ENCODE data around the gene ATPAF1. TPM values are rescaled to one million over a fixed set of nuclear protein-coding genes. Genes with fewer than 3 reads are reported as not detected.
A peak's percentile ranks its signal among the peaks of the same experiment; 100 is the strongest.

Gene ATPAF1
- total and polyA plus RNA-seq, 9 of the 15 experiments (the other 6 are each of a cell fraction or from before 2014, with no cell fraction given) = 6.3 to 56.2 (median 27.4) TPM

DNA sequence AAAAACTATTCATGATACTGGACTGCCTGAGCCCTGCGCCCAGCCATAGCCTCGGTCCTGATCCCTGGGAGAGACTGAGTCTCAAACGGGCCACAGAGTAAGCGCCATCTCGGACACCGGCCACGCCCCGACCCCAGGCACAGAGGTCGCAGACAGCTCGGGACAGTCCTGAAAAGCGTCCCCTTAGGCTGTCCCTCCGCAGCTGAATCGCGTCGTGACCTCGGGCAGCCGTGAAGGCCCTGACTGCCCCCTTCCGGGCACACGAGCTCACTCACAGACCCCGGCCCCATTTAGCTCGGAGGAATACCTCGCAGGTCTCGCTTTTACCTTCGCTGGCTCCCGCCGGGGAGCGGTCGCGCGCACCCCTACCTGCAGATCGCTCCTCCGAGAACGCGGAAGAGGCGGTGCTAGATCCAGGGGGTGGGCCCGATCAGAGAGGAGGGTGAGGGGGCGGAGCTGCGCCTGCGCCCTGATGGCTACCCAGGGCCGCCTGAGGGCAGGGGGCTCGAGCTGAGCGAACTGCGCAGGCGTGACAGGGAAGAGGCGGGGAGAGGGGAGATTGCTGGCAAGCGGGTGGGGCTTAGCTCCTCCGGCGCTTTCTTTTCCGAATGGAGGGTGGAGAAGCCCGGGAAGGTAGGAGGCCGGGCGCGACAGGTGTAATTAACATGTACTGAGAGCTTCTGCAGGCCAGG lies 64.2 kb downstream of the ATPAF1 start, which contains the start of gene MKNK1 (continued):
- peak; percentile 93 for TF ChIP-seq ELF4 (CRISPR knock-in tag; IDR thresholded peaks at IDR 0.05)
- TF ChIP-seq, protein P1, sequence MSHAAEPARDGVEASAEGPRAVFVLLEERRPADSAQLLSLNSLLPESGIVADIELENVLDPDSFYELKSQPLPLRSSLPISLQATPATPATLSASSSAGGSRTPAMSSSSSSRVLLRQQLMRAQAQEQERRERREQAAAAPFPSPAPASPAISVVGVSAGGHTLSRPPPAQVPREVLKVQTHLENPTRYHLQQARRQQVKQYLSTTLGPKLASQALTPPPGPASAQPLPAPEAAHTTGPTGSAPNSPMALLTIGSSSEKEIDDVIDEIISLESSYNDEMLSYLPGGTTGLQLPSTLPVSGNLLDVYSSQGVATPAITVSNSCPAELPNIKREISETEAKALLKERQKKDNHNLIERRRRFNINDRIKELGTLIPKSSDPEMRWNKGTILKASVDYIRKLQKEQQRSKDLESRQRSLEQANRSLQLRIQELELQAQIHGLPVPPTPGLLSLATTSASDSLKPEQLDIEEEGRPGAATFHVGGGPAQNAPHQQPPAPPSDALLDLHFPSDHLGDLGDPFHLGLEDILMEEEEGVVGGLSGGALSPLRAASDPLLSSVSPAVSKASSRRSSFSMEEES (CRISPR knock-in tag; IDR thresholded peaks at IDR 0.05) = no peak
- TF ChIP-seq, protein P2, sequence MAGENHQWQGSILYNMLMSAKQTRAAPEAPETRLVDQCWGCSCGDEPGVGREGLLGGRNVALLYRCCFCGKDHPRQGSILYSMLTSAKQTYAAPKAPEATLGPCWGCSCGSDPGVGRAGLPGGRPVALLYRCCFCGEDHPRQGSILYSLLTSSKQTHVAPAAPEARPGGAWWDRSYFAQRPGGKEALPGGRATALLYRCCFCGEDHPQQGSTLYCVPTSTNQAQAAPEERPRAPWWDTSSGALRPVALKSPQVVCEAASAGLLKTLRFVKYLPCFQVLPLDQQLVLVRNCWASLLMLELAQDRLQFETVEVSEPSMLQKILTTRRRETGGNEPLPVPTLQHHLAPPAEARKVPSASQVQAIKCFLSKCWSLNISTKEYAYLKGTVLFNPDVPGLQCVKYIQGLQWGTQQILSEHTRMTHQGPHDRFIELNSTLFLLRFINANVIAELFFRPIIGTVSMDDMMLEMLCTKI (IDR thresholded peaks at IDR 0.05; ENCODE audit: partially characterized antibody) = no peak
- TF ChIP-seq ZNF444 (CRISPR knock-in tag; IDR thresholded peaks at IDR 0.05) = no peak
- TF ChIP-seq ZNF699 (CRISPR knock-in tag; IDR thresholded peaks at IDR 0.05; ENCODE audit: insufficient replicate concordance) = no peak
- peak; percentile 68; the same call in 1 of the 2 replicates for TF ChIP-seq TFAP4 (CRISPR knock-in tag; IDR thresholded peaks at IDR 0.05; ENCODE audit: borderline replicate concordance)
- TF ChIP-seq ZKSCAN3 (CRISPR knock-in tag; IDR thresholded peaks at IDR 0.05) = no peak
- no peak for TF ChIP-seq SNRNP70 (optimal IDR thresholded peaks at IDR 0.05; ENCODE audit: low read depth, low read length)
- no peak for TF ChIP-seq MYBL2 (IDR thresholded peaks at IDR 0.05; ENCODE audit: low read depth)
- no peak for TF ChIP-seq MYBL2 (CRISPR knock-in tag; IDR thresholded peaks at IDR 0.05; ENCODE audit: borderline replicate concordance)
- TF ChIP-seq ZNF561 (CRISPR knock-in tag; conservative IDR thresholded peaks at IDR 0.05) = no peak
- 0 out of 2 replicates have a peak, but pooled peaks have one; percentile 79 for TF ChIP-seq POLR2AphosphoS2 (IDR thresholded peaks at IDR 0.05; ENCODE audit: low read length)
- TF ChIP-seq SPI1 (IDR thresholded peaks at IDR 0.05; ENCODE audit: borderline replicate concordance, low read depth, low read length) = peak; percentile 50; the same call in 1 of the 2 replicates
- no peak for TF ChIP-seq RNF2 (IDR thresholded peaks at IDR 0.05)
- TF ChIP-seq LEF1 (IDR thresholded peaks at IDR 0.05) = no peak
- no peak for TF ChIP-seq KAT8 (IDR thresholded peaks at IDR 0.05; ENCODE audit: low read depth)
- TF ChIP-seq HNRNPUL1 (IDR thresholded peaks at IDR 0.05; ENCODE audit: low read length) = no peak
- no peak for TF ChIP-seq KDM1A (IDR thresholded peaks at IDR 0.05)
- TF ChIP-seq, protein P3, sequence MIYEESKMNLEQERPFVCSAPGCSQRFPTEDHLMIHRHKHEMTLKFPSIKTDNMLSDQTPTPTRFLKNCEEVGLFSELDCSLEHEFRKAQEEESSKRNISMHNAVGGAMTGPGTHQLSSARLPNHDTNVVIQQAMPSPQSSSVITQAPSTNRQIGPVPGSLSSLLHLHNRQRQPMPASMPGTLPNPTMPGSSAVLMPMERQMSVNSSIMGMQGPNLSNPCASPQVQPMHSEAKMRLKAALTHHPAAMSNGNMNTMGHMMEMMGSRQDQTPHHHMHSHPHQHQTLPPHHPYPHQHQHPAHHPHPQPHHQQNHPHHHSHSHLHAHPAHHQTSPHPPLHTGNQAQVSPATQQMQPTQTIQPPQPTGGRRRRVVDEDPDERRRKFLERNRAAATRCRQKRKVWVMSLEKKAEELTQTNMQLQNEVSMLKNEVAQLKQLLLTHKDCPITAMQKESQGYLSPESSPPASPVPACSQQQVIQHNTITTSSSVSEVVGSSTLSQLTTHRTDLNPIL (CRISPR knock-in tag; IDR thresholded peaks at IDR 0.05) = no peak
- TF ChIP-seq TFAM (CRISPR knock-in tag; conservative IDR thresholded peaks at IDR 0.05) = no peak
- TF ChIP-seq ZNF41 (CRISPR knock-in tag; conservative IDR thresholded peaks at IDR 0.05) = 0 out of 2 replicates have a peak, but pooled peaks have one; percentile 45
- TF ChIP-seq RBBP5 (IDR thresholded peaks at IDR 0.05; ENCODE audit: borderline replicate concordance, insufficient read depth, low read length, poor library complexity, severe bottlenecking) = peak; percentile 94
- TF ChIP-seq MCM2 (IDR thresholded peaks at IDR 0.05; ENCODE audit: low read depth) = no peak
- TF ChIP-seq DMBX1 (CRISPR knock-in tag; IDR thresholded peaks at IDR 0.05; ENCODE audit: borderline replicate concordance) = no peak
- 0 out of 2 replicates have a peak, but pooled peaks have one; percentile 43 for TF ChIP-seq SMAD3 (CRISPR knock-in tag; conservative IDR thresholded peaks at IDR 0.05)

All from K562 (cell line).